Measurements from ENCODE around the gene AUTS2.

The AUTS2 gene

DNA sequence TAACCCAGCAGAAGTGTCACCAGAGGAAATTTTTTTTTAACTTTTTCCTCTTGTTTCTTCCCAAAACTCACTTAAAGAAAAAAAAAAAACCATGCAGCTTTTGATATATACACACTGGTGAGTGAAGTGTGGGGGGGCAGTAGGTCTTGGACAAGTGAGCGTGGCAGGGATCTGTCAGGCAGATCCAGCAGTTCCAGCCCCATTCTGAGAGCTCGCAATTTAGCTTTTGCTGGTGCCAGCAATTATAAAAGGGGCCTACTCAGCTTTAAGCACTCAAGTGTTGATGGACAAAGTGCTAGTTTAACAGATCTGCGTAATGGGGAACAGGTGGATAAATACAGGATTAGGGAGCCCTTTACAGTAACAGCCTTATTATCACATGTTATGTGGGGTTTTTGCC is 914.5 kb downstream of the AUTS2 start:
- H3K4me1 ChIP-seq (ENCODE audit: control insufficient read depth, insufficient read depth, low read length): no peaks in the 10 kb centered on the region
- H3K27me3 ChIP-seq (ENCODE audit: control insufficient read depth, insufficient read depth, low read length): no peaks in the 10 kb centered on the region
- no peak overlapping the region for H3K4me3 ChIP-seq (ENCODE audit: low read depth, low read length)
- H3K9me3 ChIP-seq (ENCODE audit: control insufficient read depth, insufficient read depth, low read depth, low read length): 0 out of 2 replicates have a peak, but pooled peaks cover 5% of the 10 kb centered on the region
- H3K9ac ChIP-seq (ENCODE audit: low read length): no peak overlapping the region
- no peak overlapping the region for H3K27ac ChIP-seq (ENCODE audit: low read depth, low read length)
- H3K36me3 ChIP-seq (ENCODE audit: control insufficient read depth, insufficient read depth, low read length): no peaks in the 10 kb centered on the region

DNA sequence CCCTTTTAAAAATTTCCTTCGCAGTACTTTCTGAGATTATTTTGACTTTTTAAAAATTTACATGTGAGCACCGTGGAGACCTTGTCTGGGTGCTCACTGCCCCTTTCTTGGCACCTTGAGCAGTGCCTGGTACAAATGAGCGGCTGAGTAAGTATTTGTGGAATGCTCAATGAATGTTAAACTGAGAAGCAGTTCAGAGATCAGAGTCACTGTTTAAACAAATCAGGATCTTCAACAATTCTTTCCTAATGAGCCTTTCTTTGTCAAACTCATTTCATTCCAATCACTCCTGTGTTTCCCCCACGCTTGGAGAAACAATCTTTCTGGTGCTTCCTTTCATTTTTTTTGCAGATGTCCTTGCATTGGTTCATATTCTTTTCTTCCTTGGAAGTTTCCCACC is 922.3 kb downstream of the AUTS2 start:
- Histone ChIP-seq H3K27me3 (ENCODE audit: control insufficient read depth, insufficient read depth, low read length) (no peaks in the 10 kb centered on the region), H3K9me3 (ENCODE audit: control insufficient read depth, insufficient read depth, low read depth, low read length) (no peaks in the 10 kb centered on the region), H3K9ac (ENCODE audit: low read length) (no peak overlapping the region), H3K27ac (ENCODE audit: low read depth, low read length) (no peak overlapping the region), H3K4me1 (ENCODE audit: control insufficient read depth, insufficient read depth, low read length) (no peaks in the 10 kb centered on the region; the same call in 1 of the 2 replicates), H3K36me3 (ENCODE audit: control insufficient read depth, insufficient read depth, low read length) (no peaks in the 10 kb centered on the region), H3K4me3 (ENCODE audit: low read depth, low read length) (no peak overlapping the region)

DNA sequence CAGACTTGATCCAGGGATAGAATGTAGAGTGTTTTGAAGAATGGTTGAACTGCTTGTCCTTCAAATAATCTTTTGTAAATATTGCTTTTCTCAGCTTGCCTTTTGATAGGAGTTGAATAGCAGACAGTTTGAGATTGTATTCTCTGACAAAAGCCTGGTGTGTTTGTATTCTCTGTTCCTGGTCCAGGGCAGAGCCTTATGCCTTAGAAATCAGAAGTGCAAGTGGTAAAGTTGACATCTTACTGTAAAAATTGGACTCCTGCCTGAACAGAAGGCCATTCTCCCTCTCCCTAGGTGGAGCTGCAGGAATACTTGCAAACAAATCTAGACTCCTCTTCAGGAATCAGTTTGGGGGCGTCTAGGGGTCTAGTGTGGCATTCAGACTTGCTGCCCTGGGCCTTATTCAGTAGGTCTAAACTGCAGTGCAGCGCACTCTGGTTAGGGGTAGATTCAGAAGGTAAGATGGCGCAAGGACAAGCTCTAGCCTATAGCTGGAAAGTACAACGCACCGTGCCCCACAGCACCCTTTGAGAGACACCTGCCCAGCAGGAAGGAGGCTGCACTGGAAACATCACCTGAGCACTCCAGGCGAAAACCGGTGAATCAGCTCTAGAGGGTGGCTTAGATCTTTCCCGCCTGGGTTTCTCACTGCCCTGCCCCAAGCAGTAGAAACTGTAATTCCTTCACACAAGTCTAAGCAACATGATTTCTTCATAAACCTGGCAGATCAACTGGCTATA is 925.1 kb downstream of the AUTS2 start:
- Histone ChIP-seq H3K9me3 (ENCODE audit: control insufficient read depth, insufficient read depth, low read depth, low read length) (no peaks in the 10 kb centered on the region), H3K27ac (ENCODE audit: low read depth, low read length) (no peak overlapping the region), H3K9ac (ENCODE audit: low read length) (no peak overlapping the region), H3K36me3 (ENCODE audit: control insufficient read depth, insufficient read depth, low read length) (no peaks in the 10 kb centered on the region), H3K4me1 (ENCODE audit: control insufficient read depth, insufficient read depth, low read length) (no peaks in the 10 kb centered on the region; the same call in 1 of the 2 replicates), H3K27me3 (ENCODE audit: control insufficient read depth, insufficient read depth, low read length) (no peaks in the 10 kb centered on the region), H3K4me3 (ENCODE audit: low read depth, low read length) (no peak overlapping the region)

DNA sequence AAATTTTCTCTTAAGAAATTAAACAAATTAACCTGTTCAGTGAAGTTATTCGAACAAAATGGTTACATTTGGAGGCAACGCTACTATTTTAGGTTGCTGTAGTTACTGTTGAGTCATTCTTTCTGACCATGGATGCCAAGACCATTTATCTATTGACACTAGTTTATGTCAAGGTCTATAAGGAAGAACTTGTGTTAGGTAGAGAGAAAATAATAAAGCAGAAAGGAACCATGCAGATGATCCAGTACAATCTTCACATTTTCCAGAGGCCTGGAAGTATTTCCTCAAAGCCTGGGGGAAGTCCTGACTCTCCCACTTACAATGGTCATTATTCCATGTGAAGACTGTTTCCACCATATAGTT is 925.7 kb downstream of the AUTS2 start:
- H3K9ac ChIP-seq (ENCODE audit: low read length): no peak overlapping the region
- no peaks in the 10 kb centered on the region for H3K27me3 ChIP-seq (ENCODE audit: control insufficient read depth, insufficient read depth, low read length)
- no peaks in the 10 kb centered on the region; the same call in 1 of the 2 replicates for H3K4me1 ChIP-seq (ENCODE audit: control insufficient read depth, insufficient read depth, low read length)
- H3K4me3 ChIP-seq (ENCODE audit: low read depth, low read length): no peak overlapping the region
- no peaks in the 10 kb centered on the region for H3K36me3 ChIP-seq (ENCODE audit: control insufficient read depth, insufficient read depth, low read length)
- no peaks in the 10 kb centered on the region for H3K9me3 ChIP-seq (ENCODE audit: control insufficient read depth, insufficient read depth, low read depth, low read length)
- H3K27ac ChIP-seq (ENCODE audit: low read depth, low read length): no peak overlapping the region

DNA sequence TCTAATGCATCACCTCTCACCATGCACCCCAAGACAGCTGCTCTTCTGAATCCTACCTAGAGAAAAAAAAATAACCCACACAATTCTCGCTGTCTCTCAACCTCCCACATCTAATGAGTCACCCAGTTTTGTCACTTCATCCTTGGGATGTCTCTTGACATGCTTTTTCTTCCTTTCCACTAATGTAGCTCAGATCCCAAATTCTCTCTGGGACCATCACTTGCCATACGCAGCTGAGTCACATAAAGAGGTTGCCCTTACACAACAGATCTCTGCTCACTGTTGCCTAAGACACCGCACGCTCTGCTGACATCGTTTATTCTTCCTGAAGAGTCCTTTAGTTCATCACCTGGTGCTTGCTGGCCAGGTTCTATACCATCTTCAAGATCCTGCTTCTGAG is 927.7 kb downstream of the AUTS2 start:
- Histone ChIP-seq H3K27ac (ENCODE audit: low read depth, low read length) (no peak overlapping the region), H3K27me3 (ENCODE audit: control insufficient read depth, insufficient read depth, low read length) (no peaks in the 10 kb centered on the region), H3K36me3 (ENCODE audit: control insufficient read depth, insufficient read depth, low read length) (no peaks in the 10 kb centered on the region), H3K4me3 (ENCODE audit: low read depth, low read length) (no peak overlapping the region), H3K9ac (ENCODE audit: low read length) (no peak overlapping the region), H3K9me3 (ENCODE audit: control insufficient read depth, insufficient read depth, low read depth, low read length) (no peaks in the 10 kb centered on the region), H3K4me1 (ENCODE audit: control insufficient read depth, insufficient read depth, low read length) (no peaks in the 10 kb centered on the region; the same call in 1 of the 2 replicates)

DNA sequence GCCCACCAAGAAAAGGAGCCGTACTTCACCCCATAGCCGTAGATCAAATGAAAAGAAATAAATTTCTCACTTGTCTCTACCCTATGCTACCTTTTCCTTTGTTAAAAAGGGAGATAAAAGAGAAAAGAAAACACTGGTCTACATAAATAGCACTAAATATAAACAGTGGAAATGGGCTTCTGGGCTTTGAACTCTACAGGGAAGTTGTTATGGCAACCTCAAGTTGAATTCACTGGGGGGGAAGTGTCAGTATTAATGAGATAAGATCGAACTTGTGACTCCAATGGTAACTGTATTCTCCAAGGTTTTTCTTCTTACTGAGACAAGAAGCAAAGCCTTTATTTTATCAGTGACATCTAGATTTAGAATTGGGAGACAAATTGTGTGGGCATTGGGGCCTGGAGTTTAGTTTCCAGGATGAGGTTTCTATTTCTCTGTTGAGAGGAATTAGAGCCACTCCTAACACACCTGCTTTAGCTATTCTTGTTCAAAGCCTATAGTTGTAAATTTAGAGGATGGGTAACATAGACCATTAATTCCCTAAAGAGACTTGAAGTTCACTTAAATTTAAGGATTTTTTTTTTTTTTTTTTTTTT is 929.3 kb downstream of the AUTS2 start:
- H3K9me3 ChIP-seq (ENCODE audit: control insufficient read depth, insufficient read depth, low read depth, low read length): no peaks in the 10 kb centered on the region; the same call in 1 of the 2 replicates
- no peak overlapping the region for H3K4me3 ChIP-seq (ENCODE audit: low read depth, low read length)
- no peak overlapping the region for H3K9ac ChIP-seq (ENCODE audit: low read length)
- no peaks in the 10 kb centered on the region for H3K4me1 ChIP-seq (ENCODE audit: control insufficient read depth, insufficient read depth, low read length)
- H3K36me3 ChIP-seq (ENCODE audit: control insufficient read depth, insufficient read depth, low read length): no peaks in the 10 kb centered on the region
- H3K27me3 ChIP-seq (ENCODE audit: control insufficient read depth, insufficient read depth, low read length): no peaks in the 10 kb centered on the region
- no peak overlapping the region for H3K27ac ChIP-seq (ENCODE audit: low read depth, low read length)

DNA sequence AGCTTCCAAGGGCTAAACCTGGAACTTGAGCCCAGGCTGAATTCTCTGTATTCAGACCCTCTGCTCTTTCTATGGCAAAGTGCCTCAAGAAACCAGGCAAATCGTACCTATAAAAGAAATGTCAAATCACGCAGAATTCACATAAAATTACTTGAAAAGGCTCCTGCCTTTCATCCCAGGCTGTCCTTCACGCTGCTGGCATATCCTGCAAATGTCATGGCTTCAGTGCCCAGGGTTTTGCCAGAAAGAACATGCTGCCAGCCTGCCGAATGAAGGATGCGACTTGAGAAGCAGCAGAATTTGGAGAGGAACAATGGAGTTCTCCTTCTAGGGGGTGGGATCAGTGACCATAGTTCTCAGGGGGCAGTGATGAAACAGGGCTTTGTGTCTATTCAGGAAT is 931.2 kb downstream of the AUTS2 start:
- Histone ChIP-seq H3K9ac (ENCODE audit: low read length) (no peak overlapping the region), H3K27ac (ENCODE audit: low read depth, low read length) (no peak overlapping the region), H3K4me3 (ENCODE audit: low read depth, low read length) (no peak overlapping the region), H3K27me3 (ENCODE audit: control insufficient read depth, insufficient read depth, low read length) (no peaks in the 10 kb centered on the region), H3K4me1 (ENCODE audit: control insufficient read depth, insufficient read depth, low read length) (no peaks in the 10 kb centered on the region), H3K9me3 (ENCODE audit: control insufficient read depth, insufficient read depth, low read depth, low read length) (no peaks in the 10 kb centered on the region; the same call in 1 of the 2 replicates), H3K36me3 (ENCODE audit: control insufficient read depth, insufficient read depth, low read length) (no peaks in the 10 kb centered on the region)

DNA sequence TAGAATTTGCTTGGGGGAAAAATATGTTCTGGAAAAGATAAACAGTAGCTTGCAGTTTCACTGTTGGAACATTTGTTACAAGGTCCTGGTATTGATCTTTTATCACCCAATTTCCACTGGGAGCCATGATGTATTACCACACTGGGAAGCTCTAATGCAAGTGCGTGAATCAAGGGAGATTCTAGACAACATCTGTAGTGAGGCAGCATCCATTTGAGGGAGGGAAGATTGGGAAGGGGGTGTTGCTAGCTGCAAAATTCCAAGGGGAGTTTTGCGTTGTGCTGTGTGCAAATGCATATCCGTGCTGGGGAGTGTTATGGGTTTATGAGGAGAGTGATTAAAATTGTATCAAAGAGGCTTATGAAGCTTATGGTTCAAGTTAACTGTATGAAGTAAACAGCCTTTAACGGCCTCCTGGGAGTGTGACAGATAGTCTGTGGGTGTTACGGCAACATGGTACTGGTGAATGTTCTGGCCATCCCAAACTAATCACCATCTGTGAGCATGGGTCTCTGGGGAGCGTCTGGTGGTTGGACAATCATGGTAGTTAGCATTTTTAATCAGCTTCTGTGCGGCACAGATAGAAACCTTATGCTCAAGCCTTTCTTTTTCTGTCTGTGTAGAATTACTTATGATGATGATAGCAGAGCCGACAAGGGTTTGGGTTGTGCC is 931.8 kb downstream of the AUTS2 start:
- no peak overlapping the region for H3K4me3 ChIP-seq (ENCODE audit: low read depth, low read length)
- no peaks in the 10 kb centered on the region for H3K4me1 ChIP-seq (ENCODE audit: control insufficient read depth, insufficient read depth, low read length)
- no peaks in the 10 kb centered on the region for H3K36me3 ChIP-seq (ENCODE audit: control insufficient read depth, insufficient read depth, low read length)
- H3K9me3 ChIP-seq (ENCODE audit: control insufficient read depth, insufficient read depth, low read depth, low read length): no peaks in the 10 kb centered on the region; the same call in 1 of the 2 replicates
- no peaks in the 10 kb centered on the region for H3K27me3 ChIP-seq (ENCODE audit: control insufficient read depth, insufficient read depth, low read length)
- no peak overlapping the region for H3K27ac ChIP-seq (ENCODE audit: low read depth, low read length)
- no peak overlapping the region for H3K9ac ChIP-seq (ENCODE audit: low read length)

DNA sequence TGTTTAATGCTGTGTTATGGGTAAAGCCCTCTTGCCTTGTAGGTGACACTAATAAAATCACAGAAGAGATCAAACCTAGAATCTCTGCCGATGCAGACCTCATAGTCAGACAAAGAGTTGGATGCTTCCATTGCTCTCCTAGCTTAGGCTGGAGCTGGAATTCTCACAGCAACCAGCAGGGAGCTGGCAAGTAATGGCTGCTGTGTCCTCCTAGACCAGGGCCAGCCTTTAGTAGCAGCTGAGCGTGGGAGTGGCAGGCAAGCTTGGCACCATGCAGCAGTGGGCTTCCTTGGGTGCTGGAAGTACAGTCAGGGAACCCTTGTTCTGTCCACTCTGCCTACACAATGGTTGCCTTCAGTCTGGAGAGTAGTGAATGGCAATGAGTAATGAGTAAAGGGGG is 935.3 kb downstream of the AUTS2 start:
- no peaks in the 10 kb centered on the region for H3K4me1 ChIP-seq (ENCODE audit: control insufficient read depth, insufficient read depth, low read length)
- H3K9me3 ChIP-seq (ENCODE audit: control insufficient read depth, insufficient read depth, low read depth, low read length): no peaks in the 10 kb centered on the region; the same call in 1 of the 2 replicates
- no peak overlapping the region for H3K27ac ChIP-seq (ENCODE audit: low read depth, low read length)
- H3K36me3 ChIP-seq (ENCODE audit: control insufficient read depth, insufficient read depth, low read length): no peaks in the 10 kb centered on the region
- H3K4me3 ChIP-seq (ENCODE audit: low read depth, low read length): no peak overlapping the region
- H3K9ac ChIP-seq (ENCODE audit: low read length): no peak overlapping the region
- H3K27me3 ChIP-seq (ENCODE audit: control insufficient read depth, insufficient read depth, low read length): no peaks in the 10 kb centered on the region

DNA sequence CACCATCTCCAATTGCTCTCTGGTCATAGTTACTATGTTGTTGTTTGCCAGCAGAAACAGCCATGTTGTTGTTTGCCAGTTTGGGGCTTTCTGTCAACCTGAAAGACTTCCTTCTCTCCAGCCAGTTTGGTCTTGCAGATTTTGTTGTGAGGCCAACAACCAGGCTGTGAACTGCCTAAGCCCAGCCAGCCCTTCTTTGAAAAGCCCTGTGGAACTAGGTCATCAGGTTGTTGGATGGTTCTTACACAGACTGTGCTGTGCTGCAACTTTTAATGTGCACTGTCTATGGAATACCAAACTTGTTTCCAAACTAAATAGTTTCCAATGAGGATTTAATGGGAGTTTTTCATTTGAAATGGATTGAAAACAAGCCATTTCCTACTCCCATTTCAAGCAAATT is 940.9 kb downstream of the AUTS2 start:
- Histone ChIP-seq H3K9me3 (ENCODE audit: control insufficient read depth, insufficient read depth, low read depth, low read length) (no peaks in the 10 kb centered on the region), H3K36me3 (ENCODE audit: control insufficient read depth, insufficient read depth, low read length) (no peaks in the 10 kb centered on the region), H3K27me3 (ENCODE audit: control insufficient read depth, insufficient read depth, low read length) (no peaks in the 10 kb centered on the region), H3K27ac (ENCODE audit: low read depth, low read length) (no peak overlapping the region), H3K9ac (ENCODE audit: low read length) (no peak overlapping the region), H3K4me3 (ENCODE audit: low read depth, low read length) (no peak overlapping the region), H3K4me1 (ENCODE audit: control insufficient read depth, insufficient read depth, low read length) (peaks cover 10% of the 10 kb centered on the region)

DNA sequence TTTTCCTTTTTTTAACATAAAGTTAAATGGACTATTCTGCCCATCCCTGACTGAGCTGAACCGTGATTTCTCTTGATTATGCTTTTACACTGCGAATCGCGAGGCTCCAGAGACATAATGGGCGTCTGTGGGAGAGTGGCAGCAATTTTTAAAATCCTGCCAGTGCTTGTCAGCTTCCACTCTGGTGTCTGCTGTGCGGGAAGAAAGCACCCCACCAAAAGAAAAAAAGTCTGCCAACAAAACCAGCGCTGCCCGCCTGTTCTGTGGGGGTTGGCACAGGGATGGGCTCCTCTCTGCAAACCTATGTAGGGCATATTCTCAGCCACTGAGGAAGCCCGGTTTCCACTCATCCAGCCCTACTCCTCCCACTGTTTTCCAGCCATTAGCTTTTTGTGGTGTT is 941.3 kb downstream of the AUTS2 start:
- no peaks in the 10 kb centered on the region for H3K27me3 ChIP-seq (ENCODE audit: control insufficient read depth, insufficient read depth, low read length)
- H3K9me3 ChIP-seq (ENCODE audit: control insufficient read depth, insufficient read depth, low read depth, low read length): no peaks in the 10 kb centered on the region
- H3K9ac ChIP-seq (ENCODE audit: low read length): no peak overlapping the region
- no peak overlapping the region for H3K4me3 ChIP-seq (ENCODE audit: low read depth, low read length)
- H3K4me1 ChIP-seq (ENCODE audit: control insufficient read depth, insufficient read depth, low read length): peaks cover 10% of the 10 kb centered on the region
- H3K27ac ChIP-seq (ENCODE audit: low read depth, low read length): no peak overlapping the region
- H3K36me3 ChIP-seq (ENCODE audit: control insufficient read depth, insufficient read depth, low read length): no peaks in the 10 kb centered on the region
